ENCODE results near the gene ARRB1.
"Not testable (repeated sequence)": the region's sequence is repeated elsewhere in the genome, so short reads cannot be mapped to it uniquely, and the experiment has no call there.

ARRB1 gene

DNA sequence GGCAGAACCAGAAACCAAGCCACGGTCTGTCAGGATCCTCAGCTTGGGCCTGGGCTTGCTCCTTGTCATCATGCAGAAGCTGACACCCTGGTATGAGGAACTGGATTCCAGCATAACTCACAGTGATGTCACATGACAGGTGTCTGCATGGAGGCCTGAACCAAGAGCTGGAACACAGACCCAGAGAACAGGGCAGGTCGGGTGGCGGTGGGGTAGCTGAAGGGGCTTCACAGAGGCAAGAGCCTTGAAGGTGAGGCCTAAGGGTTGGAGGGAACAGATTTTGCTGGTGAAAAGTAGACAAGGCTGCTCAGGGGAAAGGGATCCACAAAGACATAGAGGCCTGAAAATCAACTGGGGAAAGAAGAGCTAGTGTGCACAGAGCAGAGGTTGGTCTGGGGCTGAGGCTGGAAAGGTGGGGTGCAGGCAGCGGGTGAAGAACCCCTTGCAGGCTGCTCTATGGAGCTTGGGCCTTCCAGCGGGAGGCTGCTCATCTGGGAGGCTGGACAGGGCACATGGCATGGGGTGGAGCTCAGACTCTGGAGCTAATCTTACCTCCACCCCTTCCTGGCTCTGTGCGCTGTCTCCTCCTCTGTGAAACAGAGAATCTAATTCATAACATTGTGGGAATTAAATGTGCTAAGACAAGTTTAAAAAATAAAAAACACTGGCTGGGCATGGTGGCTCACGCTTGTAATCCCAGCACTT, 29.4 kb upstream of the ARRB1 start:
- no peak overlapping the region for H3K4me3 ChIP-seq (ENCODE audit: low read depth, low read length)
- TF ChIP-seq, protein P1, sequence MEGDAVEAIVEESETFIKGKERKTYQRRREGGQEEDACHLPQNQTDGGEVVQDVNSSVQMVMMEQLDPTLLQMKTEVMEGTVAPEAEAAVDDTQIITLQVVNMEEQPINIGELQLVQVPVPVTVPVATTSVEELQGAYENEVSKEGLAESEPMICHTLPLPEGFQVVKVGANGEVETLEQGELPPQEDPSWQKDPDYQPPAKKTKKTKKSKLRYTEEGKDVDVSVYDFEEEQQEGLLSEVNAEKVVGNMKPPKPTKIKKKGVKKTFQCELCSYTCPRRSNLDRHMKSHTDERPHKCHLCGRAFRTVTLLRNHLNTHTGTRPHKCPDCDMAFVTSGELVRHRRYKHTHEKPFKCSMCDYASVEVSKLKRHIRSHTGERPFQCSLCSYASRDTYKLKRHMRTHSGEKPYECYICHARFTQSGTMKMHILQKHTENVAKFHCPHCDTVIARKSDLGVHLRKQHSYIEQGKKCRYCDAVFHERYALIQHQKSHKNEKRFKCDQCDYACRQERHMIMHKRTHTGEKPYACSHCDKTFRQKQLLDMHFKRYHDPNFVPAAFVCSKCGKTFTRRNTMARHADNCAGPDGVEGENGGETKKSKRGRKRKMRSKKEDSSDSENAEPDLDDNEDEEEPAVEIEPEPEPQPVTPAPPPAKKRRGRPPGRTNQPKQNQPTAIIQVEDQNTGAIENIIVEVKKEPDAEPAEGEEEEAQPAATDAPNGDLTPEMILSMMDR (IDR thresholded peaks at IDR 0.05; ENCODE audit: low read depth, low read length): no peak

DNA sequence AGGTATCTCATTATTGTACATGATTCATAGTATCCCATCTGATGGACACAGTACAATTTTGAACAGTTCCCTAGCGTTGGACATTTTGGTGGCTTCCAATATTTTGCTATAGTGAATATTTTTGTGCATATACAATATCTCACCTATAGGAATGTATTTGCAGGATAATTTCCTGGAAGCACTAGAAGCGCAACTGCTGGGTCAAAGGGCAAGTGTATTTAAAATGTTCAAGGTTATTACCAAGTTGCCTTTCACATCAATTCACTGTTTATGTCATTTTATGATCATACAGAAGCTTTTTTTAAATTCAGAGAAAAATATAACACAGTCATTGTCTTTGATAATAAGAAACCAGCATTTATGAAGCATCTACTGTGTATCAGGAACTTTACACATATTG, 28.8 kb upstream of the ARRB1 start:
- TF ChIP-seq, protein P1 (IDR thresholded peaks at IDR 0.05; ENCODE audit: low read depth, low read length): no peak
- no peak overlapping the region for H3K4me3 ChIP-seq (ENCODE audit: low read depth, low read length)

DNA sequence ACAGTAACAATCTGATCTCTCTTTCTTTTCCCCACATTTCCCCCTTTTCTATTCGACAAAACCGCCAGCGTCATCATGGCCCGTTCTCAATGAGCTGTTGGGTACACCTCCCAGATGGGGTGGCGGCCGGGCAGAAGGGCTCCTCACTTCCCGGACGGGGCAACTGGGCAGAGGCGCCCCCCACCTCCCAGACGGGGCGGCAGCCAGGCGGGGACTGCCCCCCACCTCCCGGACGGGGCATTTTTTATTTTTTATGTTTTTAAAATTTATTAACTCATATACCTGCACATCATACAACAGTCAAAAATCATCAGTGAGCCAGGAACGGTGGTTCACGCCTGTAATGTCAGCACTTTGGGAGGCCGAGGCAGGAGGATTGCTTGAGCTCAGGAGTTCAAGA, 27.3 kb upstream of the ARRB1 start:
- H3K4me3 ChIP-seq (ENCODE audit: low read depth, low read length): not testable (repeated sequence)

DNA sequence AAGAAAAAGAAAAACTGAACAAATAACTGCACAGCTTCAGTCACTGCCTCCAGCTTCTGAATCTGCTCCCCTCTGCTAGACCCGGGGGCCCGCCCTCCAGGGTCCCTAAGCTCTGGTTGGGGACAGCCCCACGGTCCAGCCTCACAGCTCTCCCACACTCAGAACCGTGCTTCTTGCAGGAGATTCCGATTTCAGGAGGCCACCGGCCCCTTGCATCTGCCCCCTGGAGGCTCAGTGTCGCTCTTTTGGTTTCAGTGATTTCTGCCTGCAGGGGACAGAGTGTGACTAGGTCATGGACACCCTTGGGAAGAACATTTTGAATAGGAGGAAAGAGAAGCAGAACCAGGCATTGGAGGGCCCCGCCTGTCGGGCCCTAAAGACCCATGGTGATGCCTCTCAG, 24.7 kb upstream of the ARRB1 start:
- TF ChIP-seq, protein P1 (IDR thresholded peaks at IDR 0.05; ENCODE audit: low read depth, low read length): no peak; the same call in 1 of the 2 replicates
- H3K4me3 ChIP-seq (ENCODE audit: low read depth, low read length): no peak overlapping the region

DNA sequence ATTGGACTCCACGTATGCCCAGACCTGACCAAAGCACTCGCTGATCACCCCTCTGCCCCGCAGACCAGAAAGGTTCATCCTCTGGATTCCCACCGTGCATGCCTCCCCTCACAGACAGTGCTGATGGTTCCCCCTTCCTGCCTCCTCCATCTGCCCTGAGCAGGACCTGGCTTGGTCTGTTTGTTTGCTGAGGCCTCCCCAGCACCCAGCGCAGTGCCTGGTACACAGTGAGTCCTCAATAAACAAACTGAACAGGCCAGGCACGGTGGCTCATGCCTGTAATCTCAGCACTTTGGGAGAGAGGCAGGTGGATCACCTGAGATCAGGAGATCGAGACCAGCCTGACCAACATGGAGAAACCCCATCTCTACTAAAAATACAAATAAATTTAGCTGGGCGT, 24.2 kb upstream of the ARRB1 start:
- no peak overlapping the region for H3K4me3 ChIP-seq (ENCODE audit: low read depth, low read length)
- TF ChIP-seq, protein P1 (IDR thresholded peaks at IDR 0.05; ENCODE audit: low read depth, low read length): no peak

DNA sequence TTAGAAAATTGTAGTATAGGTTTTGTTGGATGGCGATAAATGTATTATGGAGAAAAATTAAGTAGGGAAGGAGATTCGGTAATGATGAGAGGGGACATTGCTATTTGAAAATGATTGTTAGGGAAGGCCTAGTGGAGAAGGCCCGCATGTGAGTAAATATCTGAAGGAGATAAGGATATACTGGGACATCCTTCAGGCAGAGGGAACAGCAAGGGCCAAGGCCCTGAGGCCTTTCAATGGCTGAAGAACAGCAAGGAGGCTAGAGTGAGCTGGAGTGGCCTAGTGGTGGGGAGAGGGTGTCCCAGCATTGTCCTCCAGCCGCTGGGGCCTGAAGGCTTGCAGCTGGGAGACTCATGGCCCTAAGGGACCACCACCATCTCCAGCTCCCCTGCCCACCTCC, 23.2 kb upstream of the ARRB1 start:
- no peak overlapping the region for H3K4me3 ChIP-seq (ENCODE audit: low read depth, low read length)

DNA sequence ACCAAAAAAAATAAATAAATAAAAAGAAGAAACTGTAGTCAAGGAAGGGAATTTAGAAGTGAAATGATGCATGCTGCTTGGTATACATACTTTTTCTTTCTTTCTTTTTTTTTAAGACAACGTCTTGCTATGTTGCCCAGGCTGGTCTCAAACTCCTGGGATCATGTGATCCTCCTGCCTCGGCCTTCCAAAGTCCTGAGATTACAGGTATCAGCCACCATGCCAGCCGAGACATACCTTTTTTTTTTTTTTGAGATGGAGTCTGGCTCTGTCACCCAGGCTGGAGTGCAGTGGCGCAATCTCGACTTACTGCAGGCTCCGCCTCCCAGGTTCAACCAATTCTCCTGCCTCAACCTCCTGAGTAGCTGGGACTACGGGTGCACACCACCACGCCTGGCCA, 21.7 kb upstream of the ARRB1 start:
- TF ChIP-seq, protein P1 (IDR thresholded peaks at IDR 0.05; ENCODE audit: low read depth, low read length): no peak

More for the DNA sequence above, 23.2 kb upstream of the ARRB1 start:
- TF ChIP-seq, protein P1 (IDR thresholded peaks at IDR 0.05; ENCODE audit: low read depth, low read length): no peak

More for the DNA sequence above, 21.7 kb upstream of the ARRB1 start:
- H3K4me3 ChIP-seq (ENCODE audit: low read depth, low read length): no peak overlapping the region

All from WI38 (cell line).